Left lung (tissue), 10 donors: ENCODE data around the gene PSMF1. TPM values are rescaled to one million over a fixed set of nuclear protein-coding genes. Genes with fewer than 3 reads are reported as not detected.
A peak's percentile ranks its signal among the peaks of the same experiment; 100 is the strongest.

Experiments used
- ATAC-seq: fragments of 200-7000 bp; cut with Tn5 transposase; one replicate; pipeline ENCODE4 v1.9.1; 2020; ENCODE audit warnings: moderate library complexity
- DNase-seq, 4 donors: peaks; one replicate each; pipeline ENCODE4 v3.0.0-alpha.2; 2013 to 2020
- H3K27ac ChIP-seq, 2 donors: fragments of 200-600 bp; sonication (generic) in 1 of 2; one replicate each; pipeline versions ENCODE4 v1.5.0 to v1.8.0; 2020 to 2021
- H3K27me3 ChIP-seq, 2 donors: fragments of 200-600 bp; sonication (generic) in 1 of 2; one replicate each; pipeline versions ENCODE4 v1.5.0 to v1.8.0; 2020 to 2021
- H3K36me3 ChIP-seq, 2 donors: fragments of 200-600 bp; sonication (generic) in 1 of 2; one replicate each; pipeline versions ENCODE4 v1.5.0 to v1.8.0; 2020 to 2021
- H3K4me1 ChIP-seq, 2 donors: fragments of 200-600 bp; one replicate each; pipeline ENCODE4 v1.8.0; 2021
- H3K4me3 ChIP-seq, 2 donors: fragments of 200-600 bp; sonication (generic) in 1 of 2; one replicate each; pipeline versions ENCODE4 v1.5.0 to v1.8.0; 2020 to 2021; ENCODE audit warnings: mild to moderate bottlenecking in 1 of 2
- H3K9me3 ChIP-seq, 2 donors: fragments of 200-600 bp; sonication (generic) in 1 of 2; one replicate each; pipeline versions ENCODE4 v1.5.0 to v1.8.0; 2020 to 2021
- CTCF ChIP-seq, 2 donors: fragments of 200-600 bp; sonication (generic) in 1 of 2; IDR thresholded peaks; one replicate each; pipeline versions ENCODE4 v1.5.0 to v1.8.0; 2021; ENCODE audit warnings: antibody characterized with exemption in 2 of 2
- intact Hi-C, 2 donors: fragments of 100-400 bp; cut with DNase I; formaldehyde crosslinking; loops; one replicate each; pipeline versions ENCODE4 v1.11.2 to v1.14.2; 2022
- polyA plus RNA-seq, 6 donors: library from polyadenylated mRNA; unstranded; fragments of 120-200 nt; gene quantifications; one replicate each; pipeline ENCODE4 v1.2.1, GENCODE V29; 2013; ENCODE audit not compliant: insufficient read length in 6 of 6
- total RNA-seq, 2 donors: library from RNA; stranded (reverse); fragmentation: NEBNext Ultra II Directional; extraction: Animal tissue kit (Norgen Biotek cat#: 25700); gene quantifications; one replicate each; pipeline ENCODE4 v1.2.1, GENCODE V29; 2021
- donor health status: DM: no; HTN: yes; CAD: no.
- donor health status: DM: no; HTN: no; CAD: no.

PSMF1 gene
- total and polyA plus RNA-seq, 8 donors = 121 to 149 (median 130) TPM

GRCh38 chr20:1199964-1200363, 81.6 kb downstream of the PSMF1 start:
- Histone ChIP-seq H3K9me3 (no peaks in the 10 kb centered on the region), H3K27me3 (no peaks in the 10 kb centered on the region), H3K4me1 (no peaks in the 10 kb centered on the region), H3K4me3 (no peak overlapping the region), H3K27ac (peak overlapping the region in 1 of 2 donors; percentile 53), H3K36me3 (no peaks in the 10 kb centered on the region)
- no peak for ATAC-seq
- intact Hi-C loops = no loop called here
- TF ChIP-seq CTCF (IDR thresholded peaks at IDR 0.05) = no peak
- DNase-seq = no peak

- Histone ChIP-seq H3K27me3 (no peaks in the 10 kb centered on the region), H3K9me3 (no peaks in the 10 kb centered on the region), H3K4me1 (no peaks in the 10 kb centered on the region), H3K27ac (peak within 1 kb of the TSS; percentile 20 to 26), H3K36me3 (no peaks in the 10 kb centered on the region), H3K4me3 (no peak within 1 kb of the TSS)
- ATAC-seq = no peak
- TF ChIP-seq CTCF (IDR thresholded peaks at IDR 0.05) = no peak
- DNase-seq = no peak
- intact Hi-C loops = no loop called here
Measured at GRCh38 chr20:1202762-1203504, 84.5 kb downstream of the PSMF1 start, which contains the start of gene C20orf202. C20orf202 (plus strand) TSS chr20:1203454; CDS start chr20:1203586, 132 bp downstream.

- Histone ChIP-seq H3K9me3 (no peaks in the 10 kb centered on the region), H3K36me3 (no peaks in the 10 kb centered on the region), H3K4me3 (no peak overlapping the region), H3K4me1 (no peaks in the 10 kb centered on the region), H3K27ac (peak overlapping the region in 1 of 2 donors; percentile 20), H3K27me3 (no peaks in the 10 kb centered on the region)
- intact Hi-C loops = no loop called here
- no peak for ATAC-seq
- TF ChIP-seq CTCF (IDR thresholded peaks at IDR 0.05) = no peak
- no peak for DNase-seq
Measured at GRCh38 chr20:1203630-1204029, 85.2 kb downstream of the PSMF1 start.

GRCh38 chr20:1204113-1204512, 85.7 kb downstream of the PSMF1 start:
- H3K27me3 ChIP-seq = no peaks in the 10 kb centered on the region
- intact Hi-C loops = no loop called here
- TF ChIP-seq CTCF (IDR thresholded peaks at IDR 0.05) = no peak
- H3K36me3 ChIP-seq = no peaks in the 10 kb centered on the region
- no peak overlapping the region for H3K4me3 ChIP-seq
- no peaks in the 10 kb centered on the region for H3K4me1 ChIP-seq
- ATAC-seq (peak; percentile 40), DNase-seq (no peak)
- no peaks in the 10 kb centered on the region for H3K9me3 ChIP-seq
- H3K27ac ChIP-seq = peak overlapping the region; percentile 20 to 26

GRCh38 chr20:1204576-1204975, 86.2 kb downstream of the PSMF1 start:
- no peaks in the 10 kb centered on the region for H3K9me3 ChIP-seq
- H3K4me1 ChIP-seq = no peaks in the 10 kb centered on the region
- TF ChIP-seq CTCF (IDR thresholded peaks at IDR 0.05) = no peak
- no peak overlapping the region for H3K4me3 ChIP-seq
- no peaks in the 10 kb centered on the region for H3K27me3 ChIP-seq
- intact Hi-C loops = no loop called here
- ATAC-seq (no peak), DNase-seq (no peak)
- peak overlapping the region in 1 of 2 donors; percentile 26 for H3K27ac ChIP-seq
- no peaks in the 10 kb centered on the region for H3K36me3 ChIP-seq
